Activated CD8-positive, alpha-beta T cell treated with anti-CD3 and anti-CD28 coated beads for 36 hours (primary cell): ENCODE data around the gene SLC2A13. TPM values are rescaled to one million over a fixed set of nuclear protein-coding genes. Genes with fewer than 3 reads are reported as not detected.

ENCODE experiments used
- ATAC-seq: fragments of 200-7000 bp; cut with Tn5 transposase; one replicate; pipeline ENCODE4 v1.10.0; 2021; ENCODE audit warnings: mild to moderate bottlenecking, moderate library complexity
- CTCF ChIA-PET: fragments of 350-600 bp; sonication (Branson Sonifier 250); formaldehyde crosslinking; loops from one replicate; lab custom pipeline; 2021; ENCODE audit warnings: antibody characterized with exemption; lab: Charles Lee
- POLR2A ChIA-PET: fragments of 350-600 bp; sonication (Branson Sonifier 250); formaldehyde crosslinking; loops from one replicate; lab custom pipeline; 2021; ENCODE audit warnings: antibody characterized with exemption; lab: Charles Lee
- DNase-seq: peaks from one replicate; pipeline ENCODE4 v3.0.0-alpha.2; 2020
- H3K27ac Mint-ChIP-seq: one replicate; pipeline ENCODE4 v1.8.0; 2021; ENCODE audit warnings: mild to moderate bottlenecking, mixed read lengths
- H3K27me3 Mint-ChIP-seq: one replicate; pipeline ENCODE4 v1.8.0; 2021; ENCODE audit warnings: mixed read lengths
- H3K36me3 Mint-ChIP-seq: one replicate; pipeline ENCODE4 v1.8.0; 2021; ENCODE audit warnings: low read depth, mixed read lengths
- H3K4me1 Mint-ChIP-seq: one replicate; pipeline ENCODE4 v1.8.0; 2021; ENCODE audit warnings: low read depth, mixed read lengths
- H3K4me3 Mint-ChIP-seq: one replicate; pipeline ENCODE4 v1.8.0; 2021; ENCODE audit warnings: mild to moderate bottlenecking, moderate library complexity, mixed read lengths
- H3K9me3 Mint-ChIP-seq: one replicate; pipeline ENCODE4 v1.8.0; 2021; ENCODE audit warnings: mixed read lengths
- CTCF ChIP-seq: fragments of 200-600 bp; IDR thresholded peaks from one replicate; pipeline ENCODE4 v1.8.0; 2022; ENCODE audit warnings: antibody characterized with exemption, mild to moderate bottlenecking
- intact Hi-C: fragments of 100-400 bp; cut with micrococcal nuclease; formaldehyde crosslinking; loops from one replicate; pipeline ENCODE4 v1.10.0; 2022
- total RNA-seq, 2 experiments: library from RNA; stranded (reverse); gene quantifications; one replicate each; pipeline ENCODE4 v1.2.3, GENCODE V29; 2021

SLC2A13 gene
- total RNA-seq, 2 experiments from 2014 or later, result 9.0 to 9.3 TPM

- intact Hi-C loops, result no loop called here
- DNase-seq, result no peak
- Mint-ChIP-seq H3K4me3 (peak overlapping the region; percentile 80), H3K27me3 (peaks cover 4% of the 10 kb centered on the region), H3K27ac (no peak overlapping the region), H3K36me3 (peaks cover 4% of the 10 kb centered on the region), H3K9me3 (no peaks in the 10 kb centered on the region), H3K4me1 (peaks cover 40% of the 10 kb centered on the region)
- no peak for TF ChIP-seq CTCF
- no peak for ATAC-seq
- CTCF ChIA-PET, result interaction anchor here (0.7 to 8.2 kb wide), 5 partner anchors 10 to 114 kb away, joined by 3 to 83 read pairs (median 13); no protein-coding TSS in a partner anchor
- POLR2A ChIA-PET, result interaction anchor here (1.0 kb wide), 1 partner anchor 10 kb away, joined by 3 read pairs; no protein-coding TSS in a partner anchor
These were observed 1.2 kb downstream of the SLC2A13 start for GRCh38 chr12:40104461-40105264.

- ChIA-PET CTCF (interaction anchor here (1.0 to 8.2 kb wide), 4 partner anchors 12 to 148 kb away, joined by 3 to 83 read pairs (median 8); no protein-coding TSS in a partner anchor), POLR2A (interaction anchor here (1.3 kb wide), 1 partner anchor 12 kb away, joined by 4 read pairs; no protein-coding TSS in a partner anchor)
- no peak for ATAC-seq
- DNase-seq, result no peak
- intact Hi-C loops, result no loop called here
- Mint-ChIP-seq H3K4me3 (no peak overlapping the region), H3K27ac (no peak overlapping the region), H3K9me3 (no peaks in the 10 kb centered on the region), H3K4me1 (peaks cover 40% of the 10 kb centered on the region), H3K36me3 (peaks cover 5% of the 10 kb centered on the region), H3K27me3 (peaks cover 2% of the 10 kb centered on the region)
- no peak for TF ChIP-seq CTCF
These were observed 2.8 kb downstream of the SLC2A13 start for GRCh38 chr12:40103043-40103442.

GRCh38 chr12:40101747-40102146 lies 4.1 kb downstream of the SLC2A13 start:
- ChIA-PET CTCF (interaction anchor here (0.7 to 8.2 kb wide), 4 partner anchors 91 to 277 kb away, joined by 3 to 83 read pairs (median 4); no protein-coding TSS in a partner anchor), POLR2A (no interaction called here)
- peaks cover 2% of the 10 kb centered on the region for H3K27me3 Mint-ChIP-seq
- H3K27ac Mint-ChIP-seq, result no peak overlapping the region
- TF ChIP-seq CTCF, result no peak
- no peak overlapping the region for H3K4me3 Mint-ChIP-seq
- H3K36me3 Mint-ChIP-seq, result peaks cover 6% of the 10 kb centered on the region
- intact Hi-C loops, result no loop called here
- no peak for ATAC-seq
- peaks cover 32% of the 10 kb centered on the region for H3K4me1 Mint-ChIP-seq
- DNase-seq, result no peak
- H3K9me3 Mint-ChIP-seq, result no peaks in the 10 kb centered on the region

GRCh38 chr12:40099423-40099853 lies 6.4 kb downstream of the SLC2A13 start:
- H3K27me3 Mint-ChIP-seq, result no peaks in the 10 kb centered on the region
- H3K4me3 Mint-ChIP-seq, result no peak overlapping the region
- ATAC-seq, result no peak
- TF ChIP-seq CTCF, result no peak
- peaks cover 23% of the 10 kb centered on the region for H3K4me1 Mint-ChIP-seq
- peaks cover 6% of the 10 kb centered on the region for H3K36me3 Mint-ChIP-seq
- CTCF ChIA-PET, result no interaction called here
- DNase-seq, result no peak
- no peak overlapping the region for H3K27ac Mint-ChIP-seq
- no peaks in the 10 kb centered on the region for H3K9me3 Mint-ChIP-seq
- POLR2A ChIA-PET, result interaction anchor here (0.6 kb wide), 1 partner anchor 492 kb away, joined by 3 read pairs; no protein-coding TSS in a partner anchor
- intact Hi-C loops, result no loop called here
